IPS-15b (cell line): ENCODE results near the gene C19orf53.
"Not testable (repeated sequence)": the region's sequence is repeated elsewhere in the genome, so short reads cannot be mapped to it uniquely, and the experiment has no call there.

Experiments used
- H3K27me3 ChIP-seq: one replicate; pipeline ENCODE4 v1.6.1; 2013; ENCODE audit warnings: low read length; ENCODE audit not compliant: control insufficient read depth, insufficient read depth
- H3K36me3 ChIP-seq: one replicate; pipeline ENCODE4 v1.6.1; 2013; ENCODE audit warnings: low read length; ENCODE audit not compliant: control insufficient read depth, insufficient read depth
- H3K4me1 ChIP-seq: one replicate; pipeline ENCODE4 v1.6.1; 2013; ENCODE audit warnings: mild to moderate bottlenecking, low read length; ENCODE audit not compliant: control insufficient read depth, insufficient read depth
- H3K4me3 ChIP-seq: one replicate; pipeline ENCODE4 v1.5.1; 2013; ENCODE audit warnings: low read depth, low read length
- H3K9ac ChIP-seq: one replicate; pipeline ENCODE4 v1.6.1; 2013; ENCODE audit warnings: low read depth, mild to moderate bottlenecking, low read length
- H3K9me3 ChIP-seq: one replicate; pipeline ENCODE4 v1.6.1; 2013; ENCODE audit warnings: mild to moderate bottlenecking, low read length; ENCODE audit not compliant: control insufficient read depth, insufficient read depth

The C19orf53 gene

DNA sequence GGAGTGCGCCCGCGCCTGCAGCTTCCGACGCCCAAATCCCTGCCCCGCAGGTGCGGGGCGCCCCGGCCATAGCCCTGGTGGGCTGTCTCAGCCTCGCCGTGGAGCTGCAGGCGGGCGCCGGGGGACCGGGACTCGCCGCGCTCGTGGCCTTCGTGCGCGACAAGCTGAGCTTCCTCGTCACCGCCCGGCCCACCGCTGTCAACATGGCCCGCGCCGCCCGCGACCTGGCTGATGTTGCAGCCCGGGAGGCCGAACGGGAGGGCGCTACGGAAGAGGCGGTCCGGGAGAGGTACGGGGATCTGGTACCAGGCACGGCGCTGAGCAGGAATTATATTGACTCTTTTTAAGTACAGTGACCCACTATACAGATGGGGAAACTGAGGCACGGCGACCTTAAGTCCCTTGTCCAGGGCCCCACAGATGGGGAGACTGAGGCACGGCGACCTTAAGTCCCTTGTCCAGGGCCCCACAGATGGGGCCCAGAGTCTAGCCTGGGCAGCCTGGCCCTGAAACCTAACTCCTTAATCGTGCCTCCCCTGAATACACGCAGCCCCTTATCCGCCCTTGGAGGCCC, 9.3 kb upstream of the C19orf53 start:
- Histone ChIP-seq H3K9me3 (no peaks in the 10 kb centered on the region), H3K9ac (no peak overlapping the region), H3K4me1 (no peaks in the 10 kb centered on the region), H3K27me3 (no peaks in the 10 kb centered on the region), H3K36me3 (peaks cover 13% of the 10 kb centered on the region), H3K4me3 (peak overlapping the region; percentile 63)

DNA sequence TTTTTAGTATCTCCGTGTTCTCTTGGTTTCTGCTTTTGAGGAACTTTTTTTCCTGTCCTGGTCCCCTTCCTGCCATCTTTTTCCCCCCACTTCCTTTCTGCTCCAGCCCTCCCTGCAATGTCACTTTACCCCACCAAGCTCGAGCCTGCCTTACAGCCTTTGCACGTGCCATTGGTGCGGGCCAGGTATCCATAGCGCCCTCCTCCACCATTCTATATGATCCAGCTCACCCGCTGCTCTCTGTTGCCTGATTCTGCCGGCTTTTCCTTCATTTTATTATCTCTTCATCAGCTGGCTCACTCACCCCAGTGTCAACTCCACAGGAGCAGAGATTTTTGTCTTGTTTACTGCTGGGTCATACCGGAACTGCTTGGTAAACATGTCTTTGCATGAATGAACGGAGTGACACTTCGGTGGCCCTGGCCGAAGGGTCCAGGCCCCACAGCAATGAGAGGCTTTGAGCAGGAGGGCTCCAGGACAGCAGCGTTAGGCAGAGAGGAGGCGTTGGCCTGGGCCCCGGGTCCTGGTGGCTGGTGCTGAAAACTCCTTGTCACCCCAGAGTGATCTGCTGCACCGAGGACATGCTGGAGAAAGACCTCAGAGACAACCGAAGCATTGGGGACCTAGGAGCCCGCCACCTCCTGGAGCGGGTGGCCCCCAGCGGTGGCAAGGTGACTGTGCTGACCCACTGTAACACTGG, 8.7 kb upstream of the C19orf53 start:
- Histone ChIP-seq H3K4me3 (peak overlapping the region; percentile 63), H3K36me3 (peaks cover 14% of the 10 kb centered on the region), H3K9ac (no peak overlapping the region), H3K4me1 (no peaks in the 10 kb centered on the region), H3K9me3 (no peaks in the 10 kb centered on the region), H3K27me3 (no peaks in the 10 kb centered on the region)

DNA sequence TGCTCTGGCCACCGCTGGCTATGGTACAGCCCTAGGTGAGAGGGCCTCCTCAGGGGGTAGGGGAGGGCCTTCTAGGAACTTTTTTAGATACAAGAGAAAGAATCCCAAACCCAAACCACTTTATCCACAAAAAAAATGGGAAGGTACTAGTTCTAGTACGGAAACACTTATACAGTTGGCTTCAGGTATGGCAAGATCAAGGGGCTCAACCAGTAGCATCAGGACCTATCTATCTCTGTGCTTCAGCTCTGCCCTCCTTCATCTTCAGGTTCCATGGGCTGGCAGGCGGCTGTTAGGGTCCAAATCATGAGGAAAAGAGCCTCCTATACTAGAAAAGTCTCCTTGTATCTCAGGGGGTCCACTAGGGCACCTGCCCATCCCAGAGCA, 8.2 kb upstream of the C19orf53 start:
- no peaks in the 10 kb centered on the region for H3K4me1 ChIP-seq
- peaks cover 14% of the 10 kb centered on the region for H3K36me3 ChIP-seq
- no peaks in the 10 kb centered on the region for H3K27me3 ChIP-seq
- no peaks in the 10 kb centered on the region for H3K9me3 ChIP-seq
- H3K9ac ChIP-seq = no peak overlapping the region
- H3K4me3 ChIP-seq = no peak overlapping the region

DNA sequence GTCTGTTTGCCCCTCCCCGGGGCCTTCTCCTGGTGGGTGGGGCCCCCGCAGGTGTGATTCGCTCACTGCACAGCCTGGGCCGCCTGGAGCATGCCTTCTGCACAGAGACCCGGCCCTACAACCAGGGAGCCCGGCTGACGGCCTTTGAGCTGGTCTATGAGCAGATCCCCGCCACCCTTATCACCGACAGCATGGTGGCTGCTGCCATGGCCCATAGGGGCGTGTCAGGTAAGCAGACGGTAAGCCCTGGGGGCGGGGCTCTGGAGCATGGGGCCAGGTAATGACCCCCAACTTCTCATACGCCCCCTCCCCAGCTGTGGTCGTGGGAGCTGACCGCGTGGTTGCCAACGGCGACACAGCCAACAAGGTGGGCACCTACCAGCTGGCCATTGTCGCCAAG, 5.7 kb upstream of the C19orf53 start:
- H3K4me3 ChIP-seq = no peak overlapping the region
- H3K9me3 ChIP-seq = no peaks in the 10 kb centered on the region
- no peaks in the 10 kb centered on the region for H3K4me1 ChIP-seq
- H3K36me3 ChIP-seq = peaks cover 11% of the 10 kb centered on the region
- H3K9ac ChIP-seq = no peak overlapping the region
- H3K27me3 ChIP-seq = no peaks in the 10 kb centered on the region

DNA sequence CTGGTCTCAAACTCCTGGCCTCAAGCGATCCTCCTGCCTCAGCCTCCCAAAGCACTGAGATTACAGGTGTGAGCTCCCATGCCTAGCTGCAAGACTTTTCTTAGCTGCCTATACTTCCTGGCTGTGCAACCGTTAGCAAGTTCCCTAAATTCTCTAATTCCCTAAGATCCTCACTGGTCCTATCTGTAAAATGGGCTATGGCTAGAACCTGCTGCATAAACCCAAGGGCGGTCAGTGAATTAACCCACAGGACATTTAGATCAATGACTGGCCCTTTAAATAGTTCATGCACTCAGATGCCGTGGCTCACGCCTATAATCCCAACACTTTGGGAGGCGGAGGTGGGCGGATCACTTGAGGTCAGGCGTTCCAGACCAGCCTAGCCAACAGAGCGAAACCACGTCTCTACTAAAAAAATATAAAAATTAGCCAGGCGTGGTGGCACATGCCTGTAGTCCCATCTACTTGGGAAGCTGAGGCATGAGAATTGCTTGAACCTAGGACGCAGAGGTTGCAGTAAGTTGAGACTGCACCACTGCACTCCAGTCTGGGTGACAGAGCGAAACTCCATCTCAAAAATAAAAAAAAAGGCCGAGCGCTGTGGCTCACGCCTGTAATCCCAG, 4.1 kb upstream of the C19orf53 start:
- H3K9ac ChIP-seq = no peak overlapping the region
- no peak overlapping the region for H3K4me3 ChIP-seq
- no peaks in the 10 kb centered on the region for H3K9me3 ChIP-seq
- no peaks in the 10 kb centered on the region for H3K4me1 ChIP-seq
- H3K36me3 ChIP-seq = peaks cover 11% of the 10 kb centered on the region
- H3K27me3 ChIP-seq = no peaks in the 10 kb centered on the region

DNA sequence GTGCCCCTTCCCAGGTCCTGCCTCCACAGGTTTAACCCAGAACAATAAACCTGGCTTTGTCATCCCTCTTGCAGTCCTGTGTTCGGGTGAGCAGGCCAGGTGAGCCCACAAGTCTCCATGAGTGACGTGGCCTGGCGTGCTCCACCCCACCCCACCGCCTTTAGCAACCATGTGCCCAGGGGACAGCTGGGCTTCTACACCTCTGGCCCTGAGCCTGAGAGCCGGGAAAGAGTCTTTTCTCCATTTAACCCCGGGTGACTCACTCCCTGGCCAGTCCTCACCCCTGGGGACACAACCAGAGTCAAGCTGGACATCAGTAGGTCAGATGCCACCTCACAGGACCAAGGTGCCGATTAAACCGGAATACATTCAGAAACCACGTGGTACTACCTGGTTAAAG, 4.1 kb downstream of the C19orf53 start:
- Histone ChIP-seq H3K36me3 (peaks cover 25% of the 10 kb centered on the region), H3K27me3 (no peaks in the 10 kb centered on the region), H3K4me1 (peaks cover 2% of the 10 kb centered on the region), H3K9ac (no peak overlapping the region), H3K4me3 (no peak overlapping the region), H3K9me3 (no peaks in the 10 kb centered on the region)

DNA sequence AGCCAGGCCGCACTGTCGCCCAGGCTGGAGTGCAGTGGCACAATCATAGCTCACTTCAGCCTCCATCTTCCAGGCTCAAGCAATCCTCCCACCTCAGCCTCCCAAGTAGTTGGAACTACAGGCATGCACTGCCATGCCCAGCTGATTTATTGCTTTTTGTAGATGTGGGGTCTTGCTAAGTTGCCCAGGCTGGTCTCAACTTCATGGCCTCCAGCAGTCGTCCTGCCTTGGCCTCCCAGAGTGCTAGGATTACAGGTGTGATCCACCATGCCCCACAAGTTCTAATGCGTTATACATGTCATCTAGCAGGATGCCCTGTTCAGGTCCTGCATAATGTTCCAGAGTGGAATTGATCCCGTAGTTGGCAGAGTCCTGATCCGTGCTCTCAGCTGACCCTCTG, 4.6 kb downstream of the C19orf53 start:
- peaks cover 2% of the 10 kb centered on the region for H3K4me1 ChIP-seq

DNA sequence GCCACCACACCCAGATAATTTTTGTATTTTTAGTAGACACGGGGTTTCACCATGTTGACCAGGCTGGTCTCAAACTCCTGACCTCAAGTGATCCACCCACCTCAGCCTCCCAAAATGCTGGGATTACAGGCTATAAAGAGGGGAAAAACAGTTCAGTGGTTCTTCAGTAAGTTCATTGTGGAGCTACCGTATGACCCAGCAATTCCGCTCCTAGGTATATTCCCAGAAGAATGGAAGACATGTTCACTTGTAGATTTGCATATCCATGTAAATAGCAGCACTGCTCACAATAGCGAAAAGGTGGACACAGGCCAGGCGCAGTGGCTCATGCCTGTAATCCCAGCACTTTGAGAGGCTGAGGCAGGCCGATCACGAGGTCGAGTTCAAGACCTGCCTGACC, 5.5 kb downstream of the C19orf53 start:
- peaks cover 25% of the 10 kb centered on the region for H3K36me3 ChIP-seq
- not testable (repeated sequence) for H3K9ac ChIP-seq, H3K27me3 ChIP-seq, H3K9me3 ChIP-seq, H3K4me3 ChIP-seq, H3K4me1 ChIP-seq

More for the DNA sequence above, 4.6 kb downstream of the C19orf53 start:
- no peaks in the 10 kb centered on the region for H3K9me3 ChIP-seq
- no peak overlapping the region for H3K4me3 ChIP-seq
- no peaks in the 10 kb centered on the region for H3K27me3 ChIP-seq
- H3K36me3 ChIP-seq = peaks cover 25% of the 10 kb centered on the region
- H3K9ac ChIP-seq = no peak overlapping the region

DNA sequence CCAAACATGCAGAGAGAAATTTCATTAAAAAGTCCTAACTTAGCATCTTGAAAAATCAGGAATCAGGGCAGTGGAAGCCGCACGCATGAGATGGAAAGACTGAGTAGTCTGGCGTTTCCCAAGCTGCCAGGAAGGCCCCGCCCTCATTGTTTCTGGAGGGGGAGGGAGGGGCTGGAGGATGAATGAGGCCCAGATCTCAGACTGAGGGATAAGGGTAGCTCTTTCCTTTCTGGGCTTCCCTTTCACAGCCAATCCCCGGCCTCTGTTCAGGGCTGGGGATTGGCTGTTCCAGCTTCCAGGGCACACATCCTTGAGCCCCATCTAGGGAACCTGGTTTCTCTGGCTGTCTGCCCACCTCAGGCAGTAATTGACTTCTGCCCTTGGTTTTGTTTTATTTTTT, 7.3 kb downstream of the C19orf53 start:
- H3K4me3 ChIP-seq = no peak overlapping the region
- no peaks in the 10 kb centered on the region for H3K9me3 ChIP-seq
- no peaks in the 10 kb centered on the region for H3K27me3 ChIP-seq
- H3K4me1 ChIP-seq = no peaks in the 10 kb centered on the region
- no peak overlapping the region for H3K9ac ChIP-seq
- H3K36me3 ChIP-seq = peaks cover 21% of the 10 kb centered on the region

DNA sequence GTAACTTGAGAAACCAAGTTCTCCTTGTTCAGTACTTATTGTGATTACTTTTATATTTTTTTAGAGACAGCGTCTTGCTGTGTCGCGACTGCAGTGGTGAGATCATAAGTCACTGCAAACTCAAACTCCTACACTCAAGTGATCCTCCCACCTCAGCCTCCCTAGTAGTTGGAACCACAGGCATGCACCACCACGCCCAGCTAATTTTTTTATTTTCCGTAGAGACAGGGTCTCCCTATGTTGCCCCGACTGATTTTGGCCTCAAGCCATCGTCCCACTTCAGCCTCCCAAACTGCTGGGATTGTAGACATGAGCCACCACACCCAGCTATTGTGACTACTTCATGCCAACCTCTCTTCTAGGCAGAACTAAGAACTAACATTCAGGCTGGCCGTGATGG, 8.3 kb downstream of the C19orf53 start:
- no peaks in the 10 kb centered on the region for H3K4me1 ChIP-seq
- H3K27me3 ChIP-seq = no peaks in the 10 kb centered on the region
- peaks cover 19% of the 10 kb centered on the region for H3K36me3 ChIP-seq
- H3K9me3 ChIP-seq = no peaks in the 10 kb centered on the region
- no peak overlapping the region for H3K9ac ChIP-seq
- no peak overlapping the region for H3K4me3 ChIP-seq

DNA sequence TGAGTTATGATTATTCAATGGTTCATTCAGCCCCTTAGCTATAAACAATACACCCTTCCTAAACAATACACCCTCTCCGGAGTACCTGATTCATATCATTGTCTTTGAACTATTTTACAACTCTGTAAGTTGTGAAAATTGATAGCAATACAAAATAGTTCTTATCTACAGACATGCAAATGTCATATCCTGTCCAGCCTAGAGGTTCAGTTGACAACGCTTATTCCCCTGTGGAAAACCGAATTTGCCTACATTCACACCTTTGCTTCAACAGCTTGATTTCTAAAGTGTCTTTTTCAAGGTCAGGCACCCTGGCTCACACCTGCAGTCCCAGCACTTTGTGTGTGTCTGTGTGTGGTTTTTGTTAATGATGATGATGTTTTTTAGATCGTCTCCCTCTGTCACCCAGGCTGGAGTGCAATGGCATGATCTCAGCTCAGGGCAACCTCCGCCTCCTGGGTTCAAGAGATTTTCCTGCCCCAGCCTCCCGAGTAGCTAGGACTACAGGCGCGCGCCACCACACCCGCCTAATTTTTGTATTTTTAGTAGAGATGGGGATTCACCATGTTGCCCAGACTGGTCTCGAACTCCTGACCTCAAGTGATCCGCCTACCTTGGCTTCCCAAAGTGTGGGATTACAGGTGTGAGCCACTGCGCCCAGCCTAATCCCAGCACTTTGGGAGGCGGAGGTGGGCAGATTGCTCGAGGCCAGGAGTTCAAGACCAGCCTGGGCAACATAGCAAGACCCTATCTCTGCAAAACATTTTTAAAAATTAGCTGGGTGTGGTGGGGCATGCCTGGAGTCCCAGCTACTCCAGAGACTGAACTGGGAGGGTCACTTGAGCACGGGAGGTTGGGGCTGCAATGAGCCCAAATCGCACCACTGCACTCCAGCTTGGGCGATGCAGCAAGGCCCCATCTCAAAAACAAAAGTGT, 9.6 kb downstream of the C19orf53 start:
- H3K36me3 ChIP-seq = peaks cover 6% of the 10 kb centered on the region
- H3K9ac ChIP-seq = no peak overlapping the region
- H3K4me3 ChIP-seq = no peak overlapping the region
- H3K9me3 ChIP-seq = no peaks in the 10 kb centered on the region
- H3K4me1 ChIP-seq = no peaks in the 10 kb centered on the region
- no peaks in the 10 kb centered on the region for H3K27me3 ChIP-seq
